Measurements from ENCODE around the gene PPP1R3C.

PPP1R3C gene

GRCh38 chr10:91679296-91679695 lies 46.4 kb upstream of the PPP1R3C start:
- Histone ChIP-seq H3K79me1 (ENCODE audit: low read depth, low read length) (no peaks in the 10 kb centered on the region), H3K4me2 (ENCODE audit: insufficient read depth, low read length, poor library complexity, severe bottlenecking) (no peak overlapping the region), H4K91ac (ENCODE audit: low read depth, low read length, poor library complexity) (no peak overlapping the region), H3K23ac (ENCODE audit: low read depth, low read length, poor library complexity) (no peak overlapping the region), H2BK5ac (ENCODE audit: low read length) (no peak overlapping the region), H3K4me3 (ENCODE audit: low read length in 2 of 2) (no peak overlapping the region), H2BK15ac (ENCODE audit: low read length) (no peak overlapping the region), H4K8ac (ENCODE audit: low read depth, low read length) (no peak overlapping the region), H3K4me1 (ENCODE audit: control insufficient read depth in 2 of 2, insufficient read depth in 1 of 2, low read depth in 1 of 2, low read length in 2 of 2) (peaks cover 0 to 12% of the 10 kb centered on the region in 2 donors), H3K18ac (ENCODE audit: low read length) (no peak overlapping the region), H3K14ac (ENCODE audit: low read length) (no peak overlapping the region), H3K27me3 (ENCODE audit: control insufficient read depth in 3 of 3, insufficient read depth in 3 of 3, low read depth in 1 of 3, low read length in 3 of 3) (no peaks in the 10 kb centered on the region), H3K36me3 (replicated peaks in 1 of 2; ENCODE audit: control insufficient read depth in 2 of 2, insufficient read depth in 2 of 2, low read length in 2 of 2) (no peaks in the 10 kb centered on the region), H3K9me3 (replicated peaks in 1 of 2; ENCODE audit: control insufficient read depth in 2 of 2, insufficient read depth in 1 of 2, low read depth in 1 of 2, low read length in 2 of 2) (no peaks in the 10 kb centered on the region), H3K27ac (replicated peaks; ENCODE audit: low read length) (no peak overlapping the region), H2AFZ (ENCODE audit: low read length) (no peak overlapping the region), H2BK12ac (ENCODE audit: low read length) (no peak overlapping the region), H3K9ac (ENCODE audit: low read depth, low read length, poor library complexity) (peak overlapping the region; percentile 74), H3K4ac (ENCODE audit: low read length) (no peak overlapping the region), H2BK120ac (ENCODE audit: low read depth, low read length) (no peak overlapping the region), H2AK5ac (ENCODE audit: low read depth, low read length) (no peak overlapping the region)
- DNase-seq (ENCODE audit: low spot score): no peak
- WGBS, 2 donors (ENCODE audit: extremely low coverage in 2 of 2, insufficient read length in 2 of 2, insufficient replicate concordance in 1 of 2): no CpG with 5 or more reads among the region's 3 CpGs

- H3K4me3 ChIP-seq (ENCODE audit: low read length in 2 of 2): no peak overlapping the region
- H2BK12ac ChIP-seq (ENCODE audit: low read length): no peak overlapping the region
- no peak for DNase-seq (ENCODE audit: low spot score)
- H3K4me1 ChIP-seq (ENCODE audit: control insufficient read depth in 2 of 2, insufficient read depth in 1 of 2, low read depth in 1 of 2, low read length in 2 of 2): peaks cover 0 to 7% of the 10 kb centered on the region in 2 donors
- H3K79me1 ChIP-seq (ENCODE audit: low read depth, low read length): no peaks in the 10 kb centered on the region
- H3K18ac ChIP-seq (ENCODE audit: low read length): no peak overlapping the region
- H4K91ac ChIP-seq (ENCODE audit: low read depth, low read length, poor library complexity): no peak overlapping the region
- H2BK15ac ChIP-seq (ENCODE audit: low read length): no peak overlapping the region
- no peaks in the 10 kb centered on the region for H3K27me3 ChIP-seq (ENCODE audit: control insufficient read depth in 3 of 3, insufficient read depth in 3 of 3, low read depth in 1 of 3, low read length in 3 of 3)
- H4K8ac ChIP-seq (ENCODE audit: low read depth, low read length): no peak overlapping the region
- no peak overlapping the region for H2AFZ ChIP-seq (ENCODE audit: low read length)
- no CpG with 5 or more reads among the region's 2 CpGs for WGBS, 2 donors (ENCODE audit: extremely low coverage in 2 of 2, insufficient read length in 2 of 2, insufficient replicate concordance in 1 of 2)
- no peak overlapping the region for H3K27ac ChIP-seq (replicated peaks; ENCODE audit: low read length)
- H2AK5ac ChIP-seq (ENCODE audit: low read depth, low read length): no peak overlapping the region
- H3K9me3 ChIP-seq (replicated peaks in 1 of 2; ENCODE audit: control insufficient read depth in 2 of 2, insufficient read depth in 1 of 2, low read depth in 1 of 2, low read length in 2 of 2): no peaks in the 10 kb centered on the region
- no peak overlapping the region for H3K4ac ChIP-seq (ENCODE audit: low read length)
- no peak overlapping the region for H3K4me2 ChIP-seq (ENCODE audit: insufficient read depth, low read length, poor library complexity, severe bottlenecking)
- H2BK120ac ChIP-seq (ENCODE audit: low read depth, low read length): no peak overlapping the region
- H3K23ac ChIP-seq (ENCODE audit: low read depth, low read length, poor library complexity): no peak overlapping the region
- H3K36me3 ChIP-seq (replicated peaks in 1 of 2; ENCODE audit: control insufficient read depth in 2 of 2, insufficient read depth in 2 of 2, low read length in 2 of 2): no peaks in the 10 kb centered on the region
- H2BK5ac ChIP-seq (ENCODE audit: low read length): no peak overlapping the region
- H3K9ac ChIP-seq (ENCODE audit: low read depth, low read length, poor library complexity): no peak overlapping the region
- no peak overlapping the region for H3K14ac ChIP-seq (ENCODE audit: low read length)
These were observed 45.0 kb upstream of the PPP1R3C start for GRCh38 chr10:91677911-91678310.

- peaks cover 4 to 9% of the 10 kb centered on the region in 2 donors for H3K4me1 ChIP-seq (ENCODE audit: control insufficient read depth in 2 of 2, insufficient read depth in 1 of 2, low read depth in 1 of 2, low read length in 2 of 2)
- H3K4me2 ChIP-seq (ENCODE audit: insufficient read depth, low read length, poor library complexity, severe bottlenecking): no peak overlapping the region
- H2BK15ac ChIP-seq (ENCODE audit: low read length): no peak overlapping the region
- no peak overlapping the region for H2BK12ac ChIP-seq (ENCODE audit: low read length)
- H2BK120ac ChIP-seq (ENCODE audit: low read depth, low read length): no peak overlapping the region
- no CpG with 5 or more reads among the region's 5 CpGs for WGBS, 2 donors (ENCODE audit: extremely low coverage in 2 of 2, insufficient read length in 2 of 2, insufficient replicate concordance in 1 of 2)
- H2AFZ ChIP-seq (ENCODE audit: low read length): peak overlapping the region; percentile 71
- peak overlapping the region; percentile 3 for H3K27ac ChIP-seq (replicated peaks; ENCODE audit: low read length)
- no peak overlapping the region for H3K23ac ChIP-seq (ENCODE audit: low read depth, low read length, poor library complexity)
- H3K36me3 ChIP-seq (replicated peaks in 1 of 2; ENCODE audit: control insufficient read depth in 2 of 2, insufficient read depth in 2 of 2, low read length in 2 of 2): no peaks in the 10 kb centered on the region
- no peak overlapping the region for H3K4me3 ChIP-seq (ENCODE audit: low read length in 2 of 2)
- no peaks in the 10 kb centered on the region for H3K79me1 ChIP-seq (ENCODE audit: low read depth, low read length)
- no peak overlapping the region for H3K14ac ChIP-seq (ENCODE audit: low read length)
- no peak overlapping the region for H3K9ac ChIP-seq (ENCODE audit: low read depth, low read length, poor library complexity)
- no peaks in the 10 kb centered on the region for H3K27me3 ChIP-seq (ENCODE audit: control insufficient read depth in 3 of 3, insufficient read depth in 3 of 3, low read depth in 1 of 3, low read length in 3 of 3)
- no peak overlapping the region for H4K8ac ChIP-seq (ENCODE audit: low read depth, low read length)
- H2BK5ac ChIP-seq (ENCODE audit: low read length): no peak overlapping the region
- peak; percentile 18 for DNase-seq (ENCODE audit: low spot score)
- H3K18ac ChIP-seq (ENCODE audit: low read length): no peak overlapping the region
- H2AK5ac ChIP-seq (ENCODE audit: low read depth, low read length): no peak overlapping the region
- no peak overlapping the region for H3K4ac ChIP-seq (ENCODE audit: low read length)
- no peaks in the 10 kb centered on the region for H3K9me3 ChIP-seq (replicated peaks in 1 of 2; ENCODE audit: control insufficient read depth in 2 of 2, insufficient read depth in 1 of 2, low read depth in 1 of 2, low read length in 2 of 2)
- no peak overlapping the region for H4K91ac ChIP-seq (ENCODE audit: low read depth, low read length, poor library complexity)
These were observed 39.2 kb upstream of the PPP1R3C start for GRCh38 chr10:91672021-91672608.

- Histone ChIP-seq H4K8ac (ENCODE audit: low read depth, low read length) (no peak overlapping the region), H3K14ac (ENCODE audit: low read length) (no peak overlapping the region), H4K91ac (ENCODE audit: low read depth, low read length, poor library complexity) (no peak overlapping the region), H2BK5ac (ENCODE audit: low read length) (no peak overlapping the region), H2BK120ac (ENCODE audit: low read depth, low read length) (no peak overlapping the region), H3K4me3 (ENCODE audit: low read length in 2 of 2) (no peak overlapping the region), H3K27ac (replicated peaks; ENCODE audit: low read length) (no peak overlapping the region), H3K36me3 (replicated peaks in 1 of 2; ENCODE audit: control insufficient read depth in 2 of 2, insufficient read depth in 2 of 2, low read length in 2 of 2) (no peaks in the 10 kb centered on the region), H3K4me1 (ENCODE audit: control insufficient read depth in 2 of 2, insufficient read depth in 1 of 2, low read depth in 1 of 2, low read length in 2 of 2) (peaks cover 4 to 9% of the 10 kb centered on the region in 2 donors), H3K9ac (ENCODE audit: low read depth, low read length, poor library complexity) (no peak overlapping the region), H3K4ac (ENCODE audit: low read length) (no peak overlapping the region), H2AK5ac (ENCODE audit: low read depth, low read length) (no peak overlapping the region), H3K79me1 (ENCODE audit: low read depth, low read length) (no peaks in the 10 kb centered on the region), H3K27me3 (ENCODE audit: control insufficient read depth in 3 of 3, insufficient read depth in 3 of 3, low read depth in 1 of 3, low read length in 3 of 3) (peaks cover 0 to 2% (median 0%) of the 10 kb centered on the region in 3 experiments), H3K4me2 (ENCODE audit: insufficient read depth, low read length, poor library complexity, severe bottlenecking) (no peak overlapping the region), H2AFZ (ENCODE audit: low read length) (no peak overlapping the region), H2BK12ac (ENCODE audit: low read length) (no peak overlapping the region), H3K18ac (ENCODE audit: low read length) (no peak overlapping the region), H3K23ac (ENCODE audit: low read depth, low read length, poor library complexity) (no peak overlapping the region), H3K9me3 (replicated peaks in 1 of 2; ENCODE audit: control insufficient read depth in 2 of 2, insufficient read depth in 1 of 2, low read depth in 1 of 2, low read length in 2 of 2) (no peaks in the 10 kb centered on the region), H2BK15ac (ENCODE audit: low read length) (no peak overlapping the region)
- DNase-seq (ENCODE audit: low spot score): no peak
- no CpG with 5 or more reads among the region's 3 CpGs for WGBS, 2 donors (ENCODE audit: extremely low coverage in 2 of 2, insufficient read length in 2 of 2, insufficient replicate concordance in 1 of 2)
These were observed 36.0 kb upstream of the PPP1R3C start for GRCh38 chr10:91668913-91669312.
